H1 (cell line): ENCODE measurements around the gene CELF2. TPM values are rescaled to one million over a fixed set of nuclear protein-coding genes. Genes with fewer than 3 reads are reported as not detected.

Experiments used
- CTCF ChIA-PET: fragments of 300-600 bp; sonication (Branson Sonifier 250); formaldehyde crosslinking; loops from one replicate; lab custom pipeline; 2021; ENCODE audit not compliant: partially characterized antibody; lab: Charles Lee
- POLR2A ChIA-PET: fragments of 300-600 bp; sonication (Branson Sonifier 250); formaldehyde crosslinking; loops from one replicate; lab custom pipeline; 2021; ENCODE audit warnings: inconsistent platforms; ENCODE audit not compliant: partially characterized antibody; lab: Charles Lee
- DNase-seq, 2 experiments: peaks; one replicate each; pipeline versions ENCODE4 v3.0.0 to v3.0.0-alpha.2; 2010 to 2022; ENCODE audit warnings: low spot score in 2 of 2, low read depth in 1 of 2, mixed read lengths in 1 of 2
- FAIRE-seq: peaks from 2 replicates; lab custom pipeline; 2011; peaks lifted over from hg19 to GRCh38; lab: Jason Lieb, UNC
- H2AFZ ChIP-seq: 2 replicates; pipeline ENCODE4 v1.8.1; 2012; ENCODE audit warnings: low read length, inconsistent platforms
- H2AK5ac ChIP-seq: 2 replicates; pipeline ENCODE4 v1.6.1; 2013; ENCODE audit warnings: low read depth, low read length
- H2BK120ac ChIP-seq: replicated peaks from 2 replicates; pipeline ENCODE3; 2013; ENCODE audit warnings: low read depth, low read length, inconsistent platforms
- H2BK12ac ChIP-seq: 2 replicates; pipeline ENCODE4 v1.6.1; 2013; ENCODE audit warnings: low read depth, low read length
- H2BK15ac ChIP-seq: 2 replicates; pipeline ENCODE4 v1.6.1; 2013; ENCODE audit warnings: low read length
- H2BK20ac ChIP-seq: 2 replicates; pipeline ENCODE4 v1.6.1; 2013; ENCODE audit warnings: low read length
- H2BK5ac ChIP-seq: 2 replicates; pipeline ENCODE4 v1.6.1; 2013; ENCODE audit warnings: low read depth, low read length
- H3K14ac ChIP-seq: 2 replicates; pipeline ENCODE4 v1.6.1; 2013; ENCODE audit warnings: inconsistent platforms; ENCODE audit not compliant: insufficient read length
- H3K18ac ChIP-seq: 2 replicates; pipeline ENCODE4 v1.6.1; 2013; ENCODE audit warnings: low read length; ENCODE audit errors: extremely low read depth
- H3K23ac ChIP-seq: 2 replicates; pipeline ENCODE4 v1.6.1; 2013; ENCODE audit warnings: inconsistent platforms; ENCODE audit not compliant: insufficient read length
- H3K23me2 ChIP-seq: 2 replicates; pipeline ENCODE4 v1.6.1; 2013; ENCODE audit warnings: low read depth, low read length
- H3K27ac ChIP-seq: 2 replicates; pipeline ENCODE4 v1.6.1; 2011; ENCODE audit warnings: low read depth, low read length, inconsistent platforms
- H3K27me3 ChIP-seq, 4 experiments: replicated peaks in 1 of 4; 1 replicate in 1 of 4; 2 replicates in 3 of 4; pipeline versions ENCODE4 v1.6.1 to v1.8.1; 2011 to 2013; ENCODE audit warnings: low read length in 3 of 4, mild to moderate bottlenecking in 3 of 4, inconsistent platforms in 2 of 4, mixed read lengths in 2 of 4, moderate library complexity in 1 of 4; ENCODE audit not compliant: control insufficient read depth in 3 of 4, insufficient read depth in 3 of 4; ENCODE audit errors: extremely low read depth in 1 of 4
- H3K36me3 ChIP-seq, 4 experiments: 2 replicates each; pipeline versions ENCODE4 v1.6.1 to v1.8.1; 2011 to 2013; ENCODE audit warnings: mild to moderate bottlenecking in 4 of 4, low read length in 3 of 4, moderate library complexity in 2 of 4, control low read depth in 1 of 4, inconsistent platforms in 1 of 4; ENCODE audit not compliant: insufficient read depth in 4 of 4, control insufficient read depth in 2 of 4
- H3K4ac ChIP-seq: replicated peaks from 2 replicates; pipeline ENCODE3; 2013; ENCODE audit warnings: low read length, low read depth, mixed read lengths, inconsistent platforms; ENCODE audit not compliant: insufficient read length
- H3K4me1 ChIP-seq, 4 experiments: replicated peaks in 1 of 4; 1 replicate in 1 of 4; 2 replicates in 3 of 4; pipeline versions ENCODE4 v1.6.1 to v1.8.1; 2011 to 2013; ENCODE audit warnings: low read length in 3 of 4, inconsistent platforms in 2 of 4, mixed read lengths in 1 of 4; ENCODE audit not compliant: insufficient read depth in 4 of 4, control insufficient read depth in 3 of 4
- H3K4me2 ChIP-seq, 2 experiments: 2 replicates each; pipeline versions ENCODE4 v1.6.1 to v1.8.1; 2011 to 2013; ENCODE audit warnings: low read depth in 2 of 2, low read length in 2 of 2, control low read depth in 1 of 2, inconsistent platforms in 1 of 2, mild to moderate bottlenecking in 1 of 2; ENCODE audit not compliant: insufficient read depth in 1 of 2
- H3K4me3 ChIP-seq, 4 experiments: fragments of 200-600, 300-600 bp in 1 of 4; sonication (generic), shearing (Covaris generic), sonication (Bioruptor Twin) in 1 of 4; 2 replicates each; pipeline versions ENCODE4 v1.5.1 to v1.8.1; 2011 to 2016; ENCODE audit warnings: low read length in 4 of 4, low read depth in 3 of 4, control low read depth in 2 of 4, inconsistent platforms in 2 of 4, mild to moderate bottlenecking in 2 of 4, mixed read lengths in 1 of 4, moderate library complexity in 1 of 4; ENCODE audit not compliant: insufficient read depth in 2 of 4; ENCODE audit errors: extremely low read depth in 1 of 4
- H3K56ac ChIP-seq: replicated peaks from 2 replicates; pipeline ENCODE3; 2013; ENCODE audit warnings: low read depth, mild to moderate bottlenecking, mixed read lengths, low read length, inconsistent platforms; ENCODE audit not compliant: insufficient read length
- H3K79me1 ChIP-seq: 2 replicates; pipeline ENCODE4 v1.6.1; 2013; ENCODE audit warnings: low read depth, low read length, control low read depth
- H3K79me2 ChIP-seq, 2 experiments: 2 replicates each; pipeline versions ENCODE4 v1.6.1 to v1.8.1; 2012 to 2013; ENCODE audit warnings: low read length in 2 of 2, mild to moderate bottlenecking in 2 of 2, inconsistent platforms in 1 of 2; ENCODE audit not compliant: insufficient read depth in 2 of 2, control insufficient read depth in 1 of 2
- H3K9ac ChIP-seq, 4 experiments: replicated peaks in 1 of 4; 1 replicate in 1 of 4; 2 replicates in 3 of 4; pipeline versions ENCODE4 v1.6.1 to v1.8.1; 2011 to 2013; ENCODE audit warnings: low read depth in 3 of 4, low read length in 3 of 4, control low read depth in 2 of 4, mild to moderate bottlenecking in 2 of 4, moderate library complexity in 2 of 4, inconsistent platforms in 1 of 4; ENCODE audit errors: extremely low read depth in 1 of 4
- H3K9me3 ChIP-seq, 2 experiments: 2 replicates each; pipeline versions ENCODE4 v1.6.1 to v1.8.1; 2012 to 2013; ENCODE audit warnings: mild to moderate bottlenecking in 2 of 2, moderate library complexity in 2 of 2, control low read depth in 1 of 2, inconsistent platforms in 1 of 2, low read depth in 1 of 2, low read length in 1 of 2, mixed read lengths in 1 of 2; ENCODE audit not compliant: insufficient read depth in 2 of 2
- H4K20me1 ChIP-seq, 2 experiments: replicated peaks in 1 of 2; 2 replicates each; pipeline versions ENCODE3 to v1.8.1; 2011 to 2013; ENCODE audit warnings: inconsistent platforms in 2 of 2, low read length in 2 of 2, mild to moderate bottlenecking in 1 of 2; ENCODE audit not compliant: insufficient read depth in 2 of 2, control insufficient read depth in 1 of 2
- H4K5ac ChIP-seq: 2 replicates; pipeline ENCODE4 v1.6.1; 2013; ENCODE audit warnings: low read length, low read depth, mixed read lengths, inconsistent platforms; ENCODE audit not compliant: insufficient read length
- H4K8ac ChIP-seq: 2 replicates; pipeline ENCODE4 v1.8.0; 2013; ENCODE audit warnings: mild to moderate bottlenecking, moderate library complexity, low read length, inconsistent platforms; ENCODE audit not compliant: insufficient read depth; ENCODE audit errors: extremely low read depth
- H4K91ac ChIP-seq: replicated peaks from 2 replicates; pipeline ENCODE3; 2013; ENCODE audit warnings: low read length, mixed read lengths, inconsistent platforms; ENCODE audit not compliant: insufficient read length
- CHD2 ChIP-seq: IDR thresholded peaks from 2 replicates; pipeline ENCODE4 v1.6.1; 2012; ENCODE audit warnings: low read length, improper control_type of control experiment
- WGBS, 2 experiments: shearing (Covaris generic) in 1 of 2; methylation state at CpG; one replicate each; pipeline versions ENCODE4 v1.1.6 to v1.1.7; 2013 to 2015; ENCODE audit warnings: low lambda C conversion rate in 2 of 2, mixed read lengths in 2 of 2, inconsistent platforms in 1 of 2, low coverage in 1 of 2, missing lambda C conversion rate in 1 of 2; ENCODE audit not compliant: insufficient replicate concordance in 2 of 2, insufficient coverage in 1 of 2, insufficient read length in 1 of 2; ENCODE audit errors: extremely low coverage in 1 of 2, missing lambda C conversion rate in 1 of 2; 5-methylcytosine and 5-hydroxymethylcytosine counted together
- polyA plus RNA-seq, 7 experiments: library from polyadenylated mRNA; depleted of rRNA in 3 of 7; stranded (reverse) in 5 of 7; unstranded in 2 of 7; fragments of >200 nt in 5 of 7; fragments of 200-250 nt in 2 of 7; gene quantifications; 1 replicate in 5 of 7; 2 replicates in 1 of 7; 4 replicates in 1 of 7; pipeline versions ENCODE4 v1.2.1 to v1.2.3, GENCODE V29; 2011 to 2013; ENCODE audit warnings: missing spikeins in 2 of 7, mixed read lengths in 2 of 7
- total RNA-seq: library from RNA; stranded (reverse); fragmentation: NEBNext Ultra II Directional; extraction: Animal tissue kit (Norgen Biotek cat#: 25700); gene quantifications from 2 replicates; pipeline ENCODE4 v1.2.1, GENCODE V29; 2021

Gene CELF2
- total and polyA plus RNA-seq, 2 of the 8 experiments (the other 6 are each of a cell fraction or from before 2014, with no cell fraction given), result 18.3 to 22.7 TPM

DNA sequence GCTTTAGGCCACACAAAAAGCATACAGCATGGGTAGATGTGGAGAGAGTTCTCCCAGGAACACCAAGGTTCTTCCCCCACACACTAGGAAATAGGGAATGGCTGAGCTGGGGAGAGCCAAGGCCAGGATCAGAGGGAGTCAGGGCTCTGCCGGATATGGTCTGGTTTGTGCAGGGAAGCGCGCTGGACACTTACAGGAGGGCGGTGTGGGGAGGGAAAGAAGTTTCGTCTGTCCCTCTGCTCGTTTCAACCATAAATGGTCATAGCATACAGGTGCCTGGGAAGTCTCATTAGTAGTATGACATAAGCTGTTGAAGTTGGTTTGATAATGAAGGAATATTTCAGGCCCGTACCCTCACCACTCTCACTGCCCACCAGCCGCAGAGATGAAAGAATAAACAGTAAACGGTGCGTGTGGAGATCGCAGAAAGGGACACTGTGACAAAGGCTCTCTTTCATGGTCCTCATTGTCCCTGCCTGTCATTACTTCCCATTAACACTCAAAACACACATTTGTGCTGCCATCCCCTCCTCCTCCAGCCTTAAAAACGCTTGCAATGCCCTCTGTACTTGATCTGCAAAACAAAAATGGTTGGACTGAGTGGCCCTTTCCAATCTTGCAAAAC lies 207.2 kb downstream of the CELF2 start:
- no peak overlapping the region for H2BK120ac ChIP-seq
- no peak overlapping the region for H2AK5ac ChIP-seq
- H3K4me1 ChIP-seq, result peaks cover 0 to 6% (median 2%) of the 10 kb centered on the region in 4 experiments; a peak in 3 of 7 replicates
- no peaks in the 10 kb centered on the region for H3K79me2 ChIP-seq
- no peaks in the 10 kb centered on the region for H3K23me2 ChIP-seq
- no peak overlapping the region for H3K9ac ChIP-seq
- H3K18ac ChIP-seq, result no peak overlapping the region
- H2BK12ac ChIP-seq, result no peak overlapping the region
- H3K4me3 ChIP-seq, result no peak overlapping the region
- no peaks in the 10 kb centered on the region; a peak in 1 of 8 replicates for H3K36me3 ChIP-seq
- no peak overlapping the region for H3K14ac ChIP-seq
- 83% methylated on average over 12 of the region's 12 CpGs; no CpG with 5 or more reads in 1 of the 2 experiments for WGBS, 2 experiments
- no peak overlapping the region for H2AFZ ChIP-seq
- no peak for FAIRE-seq
- ChIA-PET POLR2A (no interaction called here), CTCF (interaction anchor here (1.3 to 2.1 kb wide), 2 partner anchors 12 to 46 kb away, joined by 5 to 6 read pairs; no protein-coding TSS in a partner anchor)
- H3K27me3 ChIP-seq, result no peaks in the 10 kb centered on the region
- H3K27ac ChIP-seq, result no peak overlapping the region
- no peak overlapping the region for H4K91ac ChIP-seq
- no peak overlapping the region for H2BK15ac ChIP-seq
- H4K8ac ChIP-seq, result no peak overlapping the region
- no peak overlapping the region for H3K23ac ChIP-seq
- H2BK5ac ChIP-seq, result no peak overlapping the region
- H3K9me3 ChIP-seq, result no peaks in the 10 kb centered on the region
- no peaks in the 10 kb centered on the region; the same call in 1 of the 2 replicates for H3K79me1 ChIP-seq
- H4K5ac ChIP-seq, result no peak overlapping the region
- no peak overlapping the region for H2BK20ac ChIP-seq
- H3K4ac ChIP-seq, result no peak overlapping the region
- H3K56ac ChIP-seq, result no peak overlapping the region
- DNase-seq, result no peak
- no peaks in the 10 kb centered on the region for H4K20me1 ChIP-seq
- no peak overlapping the region for H3K4me2 ChIP-seq
- no peak for TF ChIP-seq CHD2
